RWPE2 (cell line): ENCODE results near the gene FAM13B.

Experiments
- ATAC-seq: fragments of 200-7000 bp; cut with Tn5 transposase; 3 replicates; pipeline ENCODE4 v1.9.1; 2021; ENCODE audit warnings: low read depth
- DNase-seq: peaks from one replicate; pipeline ENCODE4 v3.0.0-alpha.2; 2020; ENCODE audit warnings: low spot score
- H3K27ac ChIP-seq: fragments of 450-650 bp; 2 replicates; pipeline ENCODE4 v1.5.1; 2017; ENCODE audit warnings: mild to moderate bottlenecking; ENCODE audit not compliant: poor library complexity, severe bottlenecking
- H3K27me3 ChIP-seq: fragments of 250-450 bp; sonication (Bioruptor Pico); 2 replicates; pipeline ENCODE4 v1.5.1; 2021; ENCODE audit warnings: mild to moderate bottlenecking, moderate library complexity; ENCODE audit not compliant: insufficient read depth, poor library complexity, severe bottlenecking
- H3K36me3 ChIP-seq: fragments of 250-450 bp; sonication (Bioruptor Pico); 2 replicates; pipeline ENCODE4 v1.5.1; 2020; ENCODE audit warnings: low read depth, mild to moderate bottlenecking, moderate library complexity
- H3K4me1 ChIP-seq: fragments of 250-450 bp; sonication (Bioruptor Pico); 2 replicates; pipeline ENCODE4 v1.5.1; 2021; ENCODE audit warnings: mild to moderate bottlenecking, moderate library complexity; ENCODE audit not compliant: insufficient read depth, poor library complexity, severe bottlenecking
- H3K4me3 ChIP-seq: fragments of 250-450 bp; sonication (Bioruptor Pico); 2 replicates; pipeline ENCODE4 v1.5.1; 2021; ENCODE audit warnings: mild to moderate bottlenecking, moderate library complexity; ENCODE audit not compliant: severe bottlenecking
- H3K9me3 ChIP-seq: fragments of 250-450 bp; sonication (Bioruptor Pico); 2 replicates; pipeline ENCODE4 v1.5.1; 2021; ENCODE audit warnings: mild to moderate bottlenecking, moderate library complexity; ENCODE audit not compliant: severe bottlenecking
- TF ChIP-seq, protein P1 (sequence below): fragments of 450-650 bp; IDR thresholded peaks from one replicate; pipeline ENCODE4 v1.5.1; 2017; ENCODE audit warnings: mild to moderate bottlenecking, moderate library complexity; ENCODE audit not compliant: poor library complexity, severe bottlenecking

The FAM13B gene

DNA sequence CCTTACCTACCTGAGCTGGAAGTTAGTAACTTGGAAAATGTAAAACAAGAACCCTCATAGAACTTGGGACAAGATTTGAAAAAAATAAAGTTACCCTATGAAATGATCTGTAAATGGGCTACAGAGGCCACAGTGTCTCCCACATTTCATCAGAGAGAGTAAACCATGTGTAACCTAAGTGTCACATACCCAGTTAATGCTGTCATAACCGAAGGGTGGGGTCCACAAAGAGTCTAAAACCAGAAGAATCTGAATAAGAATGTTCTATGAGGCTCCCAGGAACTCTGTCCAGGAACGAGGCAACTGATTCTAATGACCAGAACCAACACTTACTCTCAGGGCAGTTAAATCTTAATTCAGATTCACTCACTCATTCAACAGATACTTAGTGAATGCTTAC lies 1.0 kb upstream of the FAM13B start:
- Histone ChIP-seq H3K9me3 (no peaks in the 10 kb centered on the region), H3K36me3 (peaks cover 12% of the 10 kb centered on the region), H3K27me3 (no peaks in the 10 kb centered on the region), H3K27ac (peak overlapping the region; percentile 83), H3K4me1 (peaks cover 18% of the 10 kb centered on the region), H3K4me3 (peak overlapping the region; percentile 99)
- DNase-seq (no peak), ATAC-seq (no peak)
- TF ChIP-seq, protein P1, sequence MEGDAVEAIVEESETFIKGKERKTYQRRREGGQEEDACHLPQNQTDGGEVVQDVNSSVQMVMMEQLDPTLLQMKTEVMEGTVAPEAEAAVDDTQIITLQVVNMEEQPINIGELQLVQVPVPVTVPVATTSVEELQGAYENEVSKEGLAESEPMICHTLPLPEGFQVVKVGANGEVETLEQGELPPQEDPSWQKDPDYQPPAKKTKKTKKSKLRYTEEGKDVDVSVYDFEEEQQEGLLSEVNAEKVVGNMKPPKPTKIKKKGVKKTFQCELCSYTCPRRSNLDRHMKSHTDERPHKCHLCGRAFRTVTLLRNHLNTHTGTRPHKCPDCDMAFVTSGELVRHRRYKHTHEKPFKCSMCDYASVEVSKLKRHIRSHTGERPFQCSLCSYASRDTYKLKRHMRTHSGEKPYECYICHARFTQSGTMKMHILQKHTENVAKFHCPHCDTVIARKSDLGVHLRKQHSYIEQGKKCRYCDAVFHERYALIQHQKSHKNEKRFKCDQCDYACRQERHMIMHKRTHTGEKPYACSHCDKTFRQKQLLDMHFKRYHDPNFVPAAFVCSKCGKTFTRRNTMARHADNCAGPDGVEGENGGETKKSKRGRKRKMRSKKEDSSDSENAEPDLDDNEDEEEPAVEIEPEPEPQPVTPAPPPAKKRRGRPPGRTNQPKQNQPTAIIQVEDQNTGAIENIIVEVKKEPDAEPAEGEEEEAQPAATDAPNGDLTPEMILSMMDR, result no peak

DNA sequence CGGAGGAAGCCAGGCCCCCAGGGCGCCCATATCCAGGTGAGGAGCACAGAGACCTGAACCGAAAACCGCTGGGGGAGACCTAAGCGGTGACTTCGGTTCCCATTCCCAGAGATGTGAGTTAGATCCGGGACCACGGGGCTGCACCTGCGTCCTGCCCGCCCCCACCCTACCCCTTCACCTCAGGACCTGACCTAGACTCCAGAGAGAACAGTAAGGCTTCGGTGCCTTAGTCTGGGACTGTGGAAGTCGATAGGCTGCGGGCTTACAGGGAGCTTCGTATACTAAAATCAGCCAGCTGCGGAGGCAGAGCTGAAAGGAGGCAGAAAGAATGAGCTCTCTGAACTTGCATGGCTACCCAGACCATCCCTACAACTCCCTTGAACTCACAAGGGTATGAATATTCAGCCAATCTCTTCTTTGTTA lies 518 bp upstream of the FAM13B start:
- Histone ChIP-seq H3K4me1 (peaks cover 18% of the 10 kb centered on the region), H3K27me3 (no peaks in the 10 kb centered on the region), H3K27ac (peak overlapping the region; percentile 83), H3K36me3 (peaks cover 12% of the 10 kb centered on the region), H3K4me3 (peak overlapping the region; percentile 99), H3K9me3 (no peaks in the 10 kb centered on the region)
- no peak for DNase-seq
- ATAC-seq, result peak; percentile 43
- TF ChIP-seq, protein P1, result no peak

DNA sequence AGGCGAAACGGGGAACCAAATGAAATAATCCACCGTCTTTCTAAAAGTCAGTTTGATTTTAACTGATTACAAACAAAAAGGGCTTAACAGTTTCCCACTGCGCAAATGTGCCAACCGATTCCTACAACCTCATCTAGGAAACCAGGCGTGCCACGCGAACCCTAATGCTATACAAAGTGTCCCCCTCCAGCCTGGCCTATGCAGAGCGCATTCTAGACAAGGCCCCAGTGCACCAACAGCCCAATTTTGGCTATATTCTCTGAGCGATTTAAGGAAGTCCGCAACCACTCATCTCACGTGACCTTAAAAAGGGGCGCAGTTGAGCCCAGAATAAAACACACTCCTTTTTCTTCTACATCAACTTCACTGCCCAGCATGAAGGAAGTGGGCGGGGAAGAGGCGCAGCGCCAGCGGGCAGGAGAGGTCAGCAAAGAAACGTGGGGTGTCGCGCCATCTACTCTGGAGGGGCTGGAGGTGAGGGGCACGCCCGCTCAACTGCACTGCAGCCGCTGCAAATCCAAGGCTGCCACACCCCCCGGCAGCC lies 779 bp downstream of the FAM13B start:
- H3K36me3 ChIP-seq, result peaks cover 16% of the 10 kb centered on the region
- H3K27me3 ChIP-seq, result no peaks in the 10 kb centered on the region
- peaks cover 18% of the 10 kb centered on the region for H3K4me1 ChIP-seq
- TF ChIP-seq, protein P1, result peak; percentile 23
- peak; percentile 31 for ATAC-seq
- H3K27ac ChIP-seq, result peak overlapping the region; percentile 83
- H3K4me3 ChIP-seq, result peak overlapping the region; percentile 99
- peak; percentile 69 for DNase-seq
- no peaks in the 10 kb centered on the region for H3K9me3 ChIP-seq

DNA sequence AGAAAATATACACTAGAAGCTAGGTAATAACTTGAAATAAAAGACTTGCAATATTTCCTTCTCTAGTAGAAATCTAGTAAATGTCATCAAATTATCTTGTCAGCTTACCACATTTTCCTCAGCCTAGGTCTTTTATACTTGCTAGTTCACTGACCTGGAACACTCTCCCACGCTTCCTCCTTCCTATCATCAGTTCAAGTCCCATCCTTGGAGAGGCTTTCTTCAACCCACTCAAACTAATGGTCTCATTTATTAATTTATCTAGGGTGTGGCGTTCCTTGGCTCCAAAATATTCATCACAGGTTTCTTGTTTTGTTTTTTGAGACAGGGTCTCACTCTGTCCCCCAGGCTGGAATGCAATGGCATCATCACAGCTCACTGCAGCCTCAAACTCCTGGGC lies 2.9 kb downstream of the FAM13B start:
- no peak for ATAC-seq

DNA sequence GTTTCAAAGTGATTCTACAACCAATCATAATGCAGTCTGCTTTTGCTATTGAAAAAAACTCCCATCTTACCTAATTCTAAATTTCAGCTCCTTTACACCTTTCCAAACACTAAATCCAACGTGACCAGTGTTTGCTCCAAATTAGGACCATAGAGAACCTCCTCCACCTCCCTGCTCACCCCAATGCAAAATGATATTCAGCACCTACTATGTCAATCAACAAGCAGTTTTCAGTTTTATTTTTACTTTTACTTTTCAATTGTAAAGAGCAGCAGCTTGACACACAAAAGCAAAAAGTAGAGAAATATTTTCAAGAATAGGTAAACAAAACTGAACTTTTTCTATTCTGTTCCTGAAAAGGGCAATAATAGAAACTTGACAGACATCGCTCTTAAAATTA lies 3.4 kb downstream of the FAM13B start:
- Histone ChIP-seq H3K4me3 (no peak overlapping the region), H3K36me3 (peaks cover 19% of the 10 kb centered on the region), H3K4me1 (peaks cover 18% of the 10 kb centered on the region), H3K27me3 (no peaks in the 10 kb centered on the region), H3K9me3 (no peaks in the 10 kb centered on the region), H3K27ac (no peak overlapping the region)
- DNase-seq, result no peak
- no peak for ATAC-seq
- TF ChIP-seq, protein P1, result no peak

More for the DNA sequence above, 2.9 kb downstream of the FAM13B start:
- Histone ChIP-seq H3K27ac (no peak overlapping the region), H3K36me3 (peaks cover 19% of the 10 kb centered on the region), H3K4me1 (peaks cover 18% of the 10 kb centered on the region), H3K27me3 (no peaks in the 10 kb centered on the region), H3K9me3 (no peaks in the 10 kb centered on the region), H3K4me3 (no peak overlapping the region)
- DNase-seq, result no peak
- TF ChIP-seq, protein P1, result no peak
